NCI-H1930 (cell line): ENCODE data around the gene CWC27.

Experiments
- DNase-seq, 2 experiments: peaks; one replicate each; lab custom pipeline; 2025; lab: John Stamatoyannopoulos, UW

Gene CWC27

DNA sequence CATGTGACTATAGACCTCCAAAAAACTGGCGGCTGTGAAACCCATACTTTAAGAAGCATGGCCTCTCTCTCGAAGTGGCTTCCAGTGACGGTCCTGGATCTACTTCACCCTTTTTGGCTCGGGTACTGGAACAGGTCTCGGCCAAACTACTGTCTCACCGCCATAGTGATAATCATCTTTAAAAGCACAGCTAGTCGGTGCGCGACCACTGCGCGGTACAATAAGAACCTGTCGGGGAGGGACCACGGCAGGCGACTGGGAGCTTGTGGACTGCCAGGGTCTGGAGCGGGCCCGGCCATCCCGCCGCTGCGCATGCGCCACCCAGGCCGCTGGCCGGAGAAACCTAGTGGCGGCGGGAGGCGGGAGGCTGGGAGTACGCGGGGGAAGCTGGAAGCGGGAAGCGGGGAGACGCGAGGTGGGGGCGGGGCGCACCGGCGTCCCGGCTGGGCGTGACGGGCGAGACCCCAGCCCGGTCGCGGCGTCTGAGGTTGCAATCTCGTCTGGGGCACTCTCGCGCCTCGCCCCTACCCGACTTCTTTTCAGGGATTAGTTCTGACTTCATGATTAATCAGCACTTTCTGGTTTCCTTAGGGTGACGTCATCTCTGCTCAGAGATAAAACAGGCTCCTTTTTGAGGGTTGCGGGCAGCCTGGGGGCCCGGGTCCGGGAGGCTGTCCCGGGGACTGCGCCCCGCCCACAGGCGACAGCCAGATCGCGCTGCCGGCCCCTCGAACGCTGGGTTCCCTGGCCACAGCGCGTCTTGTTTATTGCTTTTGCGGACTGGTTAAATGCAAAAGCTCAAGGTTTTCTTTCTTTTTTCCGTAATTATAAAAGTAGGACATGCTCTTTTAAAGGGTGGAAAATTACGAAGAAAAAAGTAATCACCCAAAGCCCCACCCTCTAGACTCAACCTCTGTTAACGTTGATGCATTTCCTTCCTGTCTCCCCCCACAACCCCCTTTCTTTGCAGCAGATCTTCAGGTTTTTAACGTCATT, 266.8 kb downstream of the CWC27 start:
- peak; percentile 69 to 70 for DNase-seq

GRCh38 chr5:65037831-65038815, 269.4 kb downstream of the CWC27 start:
- peak; percentile 0 to 9 for DNase-seq

GRCh38 chr5:65041296-65042158, 272.8 kb downstream of the CWC27 start:
- no peak for DNase-seq

DNA sequence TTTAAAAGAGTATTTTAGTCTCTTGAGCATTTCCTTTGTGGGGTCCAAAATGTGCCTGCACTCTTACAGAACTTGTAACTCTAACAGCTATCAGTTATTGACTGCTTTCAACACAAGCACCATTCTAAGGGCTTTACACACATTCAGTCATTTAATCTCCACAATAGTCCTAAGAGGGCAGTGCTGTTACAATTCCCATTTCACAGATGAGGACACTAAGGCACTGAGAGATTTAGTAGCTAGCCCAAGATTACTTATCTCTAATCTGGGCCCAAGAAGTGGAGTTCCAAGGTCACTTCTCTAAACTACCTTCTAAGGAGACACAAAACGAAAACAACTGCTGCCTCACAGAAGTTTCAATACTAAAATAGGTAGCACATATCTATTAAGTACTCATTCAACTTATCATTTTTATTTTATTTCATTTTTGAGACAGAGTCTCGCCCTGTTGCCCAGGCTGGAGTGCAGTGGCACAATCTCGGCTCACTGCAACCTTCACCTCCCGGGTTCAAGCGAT, 275.2 kb downstream of the CWC27 start:
- DNase-seq: no peak

- no peak for DNase-seq
These were observed 278.5 kb downstream of the CWC27 start for GRCh38 chr5:65047225-65047624.

GRCh38 chr5:65047948-65048690, 279.4 kb downstream of the CWC27 start:
- DNase-seq: no peak

DNA sequence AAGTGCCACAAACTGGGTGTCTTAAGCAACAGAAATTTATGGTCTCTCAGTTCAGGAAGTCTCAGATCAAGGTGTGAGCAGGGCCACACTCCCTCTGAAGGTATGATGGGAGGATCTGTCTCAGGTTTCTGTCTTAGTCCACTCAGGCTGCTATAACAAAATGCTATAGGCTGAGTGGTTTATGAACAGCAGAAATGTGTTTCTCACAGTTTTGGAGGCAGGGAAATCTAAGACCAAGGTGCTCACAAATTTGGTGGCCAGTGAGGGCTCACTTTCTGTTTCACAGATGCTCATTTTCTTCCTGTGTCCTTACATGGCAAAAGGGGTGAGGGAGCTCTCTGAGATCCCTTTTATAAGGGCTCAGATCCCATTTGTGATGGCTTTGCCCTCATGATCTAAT, 281.4 kb downstream of the CWC27 start:
- no peak for DNase-seq

- no peak for DNase-seq
These were observed 282.2 kb downstream of the CWC27 start for GRCh38 chr5:65050826-65051498.

DNA sequence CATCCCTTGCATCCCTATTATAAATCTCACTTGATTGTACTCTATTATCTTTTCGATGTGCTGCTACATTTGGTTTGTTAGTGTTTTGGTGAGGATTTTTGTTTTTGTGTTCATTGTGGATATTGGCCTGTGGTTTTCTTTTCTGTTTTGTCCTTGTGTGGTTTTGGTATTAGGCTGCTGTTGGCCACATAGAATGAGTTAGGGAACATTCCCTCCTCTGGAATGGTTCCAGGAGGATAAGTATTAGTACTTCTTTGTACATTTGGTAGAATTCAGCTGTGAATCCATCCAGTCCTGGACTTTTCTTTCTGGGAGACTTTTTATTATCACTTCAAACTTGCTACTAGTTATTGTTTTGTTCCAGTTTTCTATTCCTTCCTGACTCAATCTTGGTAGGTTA, 287.2 kb downstream of the CWC27 start:
- no peak for DNase-seq

- DNase-seq: no peak
These were observed 291.2 kb downstream of the CWC27 start for GRCh38 chr5:65059681-65060598.

GRCh38 chr5:65061250-65061973, 292.7 kb downstream of the CWC27 start:
- no peak for DNase-seq

DNA sequence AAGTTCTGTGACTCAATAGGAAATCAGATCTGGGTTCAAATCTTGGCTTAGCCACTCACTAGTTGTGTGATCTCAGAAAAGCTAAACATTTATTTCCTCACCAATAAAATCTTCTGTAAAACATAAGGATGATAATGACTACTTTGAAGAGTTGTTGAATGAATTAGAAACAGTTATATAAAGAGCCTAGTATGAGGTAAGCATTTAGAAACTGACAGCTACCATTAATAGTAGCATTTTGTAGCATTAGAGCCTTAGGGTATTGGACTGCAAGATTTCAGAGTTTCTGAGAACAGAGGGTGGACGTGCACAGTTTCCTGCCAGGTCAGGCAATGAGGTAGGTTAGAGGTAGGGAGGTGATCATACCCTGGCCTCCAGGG, 293.2 kb downstream of the CWC27 start:
- DNase-seq: no peak

DNA sequence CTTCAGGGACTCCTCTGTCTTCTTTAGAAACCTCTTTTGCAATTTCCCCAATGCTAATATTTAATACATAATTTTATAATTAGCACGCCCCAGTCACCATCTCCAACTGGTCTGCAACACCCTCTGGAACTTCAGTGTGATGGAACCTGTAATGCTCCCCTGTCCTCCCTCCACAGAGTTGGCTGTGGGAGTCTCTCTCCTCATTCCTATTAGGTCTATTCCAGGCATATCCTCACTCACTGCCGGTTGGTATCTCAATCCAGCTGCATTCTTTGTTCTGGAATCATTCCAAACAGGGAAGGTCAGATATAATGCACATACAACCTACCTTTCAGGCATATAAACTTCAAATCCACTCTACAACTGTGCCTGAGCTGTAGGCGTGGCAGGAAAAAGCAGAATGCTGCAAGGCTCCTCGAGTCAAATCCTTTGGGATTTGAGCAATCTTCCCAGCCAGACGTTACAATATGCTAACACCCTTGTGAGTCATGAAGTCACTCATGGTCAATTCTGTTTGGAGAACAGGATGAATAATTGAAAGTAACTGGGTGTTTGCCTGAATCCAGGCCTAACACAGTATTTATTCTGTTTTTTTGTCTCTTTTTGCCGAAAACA, 293.8 kb downstream of the CWC27 start:
- DNase-seq: no peak

DNA sequence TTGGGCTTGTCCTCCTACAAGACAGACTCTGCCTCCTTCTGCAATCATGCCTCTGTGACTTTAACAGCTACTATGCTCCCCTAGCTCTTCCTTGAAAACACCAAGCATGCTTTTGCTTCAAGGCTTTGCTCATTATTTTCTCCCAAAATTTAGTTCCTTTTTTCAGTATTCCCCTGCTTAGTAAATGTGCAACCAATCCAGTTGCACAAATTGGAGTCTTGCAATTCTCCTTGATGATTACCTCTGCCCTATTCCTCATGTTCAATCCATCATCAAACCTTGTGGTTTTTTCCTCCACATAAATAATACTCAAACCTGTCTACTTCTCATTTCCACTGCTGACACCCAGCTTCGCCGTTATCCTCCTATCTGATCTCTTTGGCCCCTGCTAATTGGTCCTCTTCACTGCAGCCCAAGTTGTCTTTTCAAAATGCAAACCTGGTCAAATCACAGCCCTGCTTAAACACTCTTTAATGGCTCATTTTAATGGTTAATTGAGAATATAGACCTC, 296.3 kb downstream of the CWC27 start:
- no peak for DNase-seq

DNA sequence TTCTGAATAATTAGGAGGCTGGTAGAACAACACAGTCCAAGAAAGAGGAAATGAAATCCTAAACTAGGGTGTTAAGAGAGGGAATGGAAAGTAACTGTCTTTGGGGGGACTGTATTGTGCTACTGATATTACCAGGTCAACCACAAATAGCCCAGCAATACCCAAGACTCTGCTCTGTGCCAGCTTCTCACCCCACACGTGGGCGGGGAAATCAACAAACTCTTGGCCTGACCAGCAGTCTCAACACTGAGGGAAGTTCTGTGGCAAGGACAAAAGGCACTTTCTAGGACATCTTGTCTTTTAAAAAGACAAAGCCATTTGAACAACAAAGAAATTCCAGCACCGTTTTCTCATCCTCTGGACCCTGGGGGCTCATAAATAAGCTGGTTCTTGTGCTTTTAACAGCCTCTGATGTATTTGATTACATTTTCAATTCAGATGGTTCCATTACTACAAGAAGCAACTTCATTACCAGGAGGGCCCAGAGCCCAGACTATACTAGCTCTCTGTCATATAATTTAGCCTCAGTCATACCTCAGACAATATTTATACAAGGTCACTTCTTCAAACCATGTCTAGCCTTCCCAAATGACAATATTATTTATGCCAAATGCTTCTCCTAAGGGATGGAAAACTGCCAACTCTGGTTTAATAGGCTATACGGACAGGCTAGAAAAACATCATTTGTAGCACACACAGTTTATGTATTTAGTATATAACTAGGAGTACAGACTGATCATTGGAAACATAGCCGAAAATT, 297.8 kb downstream of the CWC27 start:
- DNase-seq: no peak

GRCh38 chr5:65067147-65067506, 298.4 kb downstream of the CWC27 start:
- DNase-seq: no peak
